K562 treated with DMSO at 1 percent for 24 hours (cell line): ENCODE results near the gene ZNF689. TPM values are rescaled to one million over a fixed set of nuclear protein-coding genes. Genes with fewer than 3 reads are reported as not detected.

Experiments used
- total RNA-seq: library from RNA; unstranded; fragments of 300-600 nt; gene quantifications from 2 replicates; pipeline ENCODE4 v1.2.3, GENCODE V29; 2022; ENCODE audit warnings: low read depth; ENCODE audit not compliant: insufficient read depth

Gene ZNF689
- total RNA-seq, result 12.7 and 15.4 TPM in 2 replicates

GRCh38 chr16:30609926-30610839, at the start of gene ZNF689:
Gene ZNF689, minus strand, starts transcription at chr16:30610389. Its CDS starts 348 bp downstream, at chr16:30610041.

GRCh38 chr16:30657866-30658730, 47.9 kb upstream of the ZNF689 start, which contains the start of gene FBRS:
Gene FBRS, plus strand, starts transcription at chr16:30658431. Its CDS starts 1,088 bp downstream, at chr16:30659519.

DNA sequence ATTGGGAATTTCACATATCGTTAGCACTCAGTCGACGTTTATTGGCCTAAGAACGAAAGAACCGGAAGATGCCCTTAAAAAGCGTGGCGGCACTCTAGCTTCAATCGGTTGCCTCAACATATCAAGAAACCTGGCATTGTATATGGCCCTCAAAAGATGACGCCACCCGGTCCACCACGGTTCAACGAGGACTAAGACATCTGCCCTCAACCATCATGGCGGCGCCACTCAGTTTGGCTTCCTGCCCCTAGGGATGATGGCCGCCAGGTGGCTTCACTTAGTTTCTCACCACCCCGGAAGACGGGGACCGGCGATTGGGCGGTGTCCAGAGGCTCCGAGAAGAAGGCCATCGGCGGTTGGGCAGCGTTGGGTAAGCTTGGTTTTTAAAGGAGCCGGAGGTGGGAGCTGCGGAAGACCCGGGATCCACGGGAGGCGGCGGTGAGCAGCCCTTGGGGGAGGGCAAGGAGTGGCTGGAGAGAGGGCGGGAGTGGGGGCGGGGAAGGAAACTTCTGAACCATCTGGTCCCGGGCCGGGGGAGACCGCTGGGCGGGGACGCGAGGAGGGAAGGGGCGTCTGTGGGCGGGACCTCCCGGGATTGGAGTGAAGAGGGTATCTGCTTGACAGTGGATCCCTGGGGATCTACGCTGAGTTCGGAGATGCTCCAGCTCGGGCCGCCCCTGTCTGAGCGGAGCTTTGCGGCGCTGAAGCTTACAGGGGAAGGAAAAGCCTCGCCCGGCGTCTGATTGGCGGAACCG, 40.4 kb upstream of the ZNF689 start, which contains the start of gene PRR14:
TSS of gene PRR14 (plus strand) at position 592 of the 755 bp plus-strand sequence. CDS start 686 bp downstream, outside the sequence.

GRCh38 chr16:30585400-30586191, 24.6 kb downstream of the ZNF689 start, which contains the start of gene ZNF785:
Gene ZNF785, minus strand, starts transcription at chr16:30585697. Its CDS starts 86 bp downstream, at chr16:30585611.

DNA sequence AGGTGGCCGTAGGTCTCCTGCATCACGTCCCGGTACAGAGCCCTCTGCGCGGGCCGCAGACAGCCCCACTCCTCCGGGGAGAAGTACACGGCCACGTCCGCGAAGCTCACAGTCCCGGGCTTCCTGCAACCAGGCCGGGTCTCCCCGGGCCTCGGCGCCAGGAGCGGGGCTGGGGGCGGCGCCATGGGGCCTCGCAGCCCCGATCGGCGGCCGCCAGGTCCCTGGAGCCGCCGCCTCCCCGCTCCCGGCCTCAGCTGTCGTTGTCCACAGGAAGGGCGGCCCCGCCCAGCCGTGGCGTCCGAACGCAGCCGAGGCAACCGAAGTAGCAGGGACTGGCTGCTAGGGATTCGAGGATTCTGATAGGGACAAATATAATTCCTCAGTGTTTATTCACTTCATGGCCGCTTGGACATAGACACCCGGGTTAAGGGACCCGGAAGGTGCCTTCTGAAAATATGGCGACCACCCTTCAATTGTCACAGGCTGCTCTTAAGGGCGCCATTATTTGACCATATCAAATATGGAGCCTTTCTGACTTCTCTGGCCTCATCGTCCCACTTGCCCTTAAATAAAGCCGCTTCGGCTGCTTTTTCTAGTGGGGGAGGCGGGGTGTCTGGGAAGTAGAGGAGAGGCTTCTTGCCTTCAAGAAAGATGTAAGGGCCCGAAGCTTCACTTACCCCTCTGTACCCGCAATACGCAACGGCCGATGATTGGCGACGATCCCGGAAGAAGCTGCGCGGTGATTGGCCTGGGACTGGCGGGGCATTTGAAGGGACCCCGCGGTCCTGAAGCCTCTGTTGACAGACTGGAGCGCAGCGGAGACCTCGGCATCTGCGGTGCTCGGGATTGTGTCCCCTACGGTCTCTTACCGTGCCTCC, 38.5 kb downstream of the ZNF689 start, which contains the start of gene ZNF688:
TSS of gene ZNF688 (minus strand) at position 270 of the 878 bp plus-strand sequence. CDS start at position 185, 85 bp downstream.

GRCh38 chr16:30557957-30558788, 52.0 kb downstream of the ZNF689 start, which contains the start of gene ZNF764:
Gene ZNF764, minus strand, starts transcription at chr16:30558374. Its CDS starts 192 bp downstream, at chr16:30558182.

Other genes with a start within 250 kb of the ZNF689 start
- 78.2 and 80.1 TPM in 2 replicates for gene TBC1D10B, start 239.9 kb downstream of the ZNF689 start, total RNA-seq
- gene MYL11, start 235.6 kb downstream of the ZNF689 start, total RNA-seq, result 0.90 TPM in 1 of 2 replicates, not detected in the other
- gene SEPTIN1, start 227.8 kb downstream of the ZNF689 start, total RNA-seq, result 2.6 TPM in 2 replicates
- gene ZNF48, start 215.0 kb downstream of the ZNF689 start, total RNA-seq, result 11.8 and 12.2 TPM in 2 replicates
- gene ZNF771, start 202.8 kb downstream of the ZNF689 start, total RNA-seq, result 22.0 and 26.2 TPM in 2 replicates
- gene DCTPP1, start 180.4 kb downstream of the ZNF689 start, total RNA-seq, result 66.8 and 67.1 TPM in 2 replicates
- gene SEPHS2, start 164.5 kb downstream of the ZNF689 start, total RNA-seq, result 88.1 and 90.4 TPM in 2 replicates
- gene ITGAL, start 137.6 kb downstream of the ZNF689 start, total RNA-seq, result not detected in 2 replicates
- 79.0 and 80.1 TPM in 2 replicates for gene ZNF768, start 83.8 kb downstream of the ZNF689 start, total RNA-seq
- gene ZNF747, start 75.5 kb downstream of the ZNF689 start, total RNA-seq, result 4.0 and 5.9 TPM in 2 replicates
- gene ZNF764, start 52.0 kb downstream of the ZNF689 start, total RNA-seq, result 11.6 and 14.7 TPM in 2 replicates
- 11.1 and 12.9 TPM in 2 replicates for gene ZNF688, start 38.7 kb downstream of the ZNF689 start, total RNA-seq
- 4.4 and 5.6 TPM in 2 replicates for gene ZNF785, start 24.7 kb downstream of the ZNF689 start, total RNA-seq
- gene PRR14, start 40.6 kb upstream of the ZNF689 start, total RNA-seq, result 66.5 and 87.0 TPM in 2 replicates
- 64.4 and 71.6 TPM in 2 replicates for gene FBRS, start 48.0 kb upstream of the ZNF689 start, total RNA-seq
- 30.5 and 36.6 TPM in 2 replicates for gene SRCAP, start 88.8 kb upstream of the ZNF689 start, total RNA-seq
- gene PHKG2, start 138.0 kb upstream of the ZNF689 start, total RNA-seq, result 50.6 and 51.7 TPM in 2 replicates
- 12.9 and 15.0 TPM in 2 replicates for gene CFAP119, start 151.7 kb upstream of the ZNF689 start, total RNA-seq
- 95.9 and 110 TPM in 2 replicates for gene RNF40, start 151.9 kb upstream of the ZNF689 start, total RNA-seq
- 16.4 and 17.8 TPM in 2 replicates for gene ZNF629, start 176.8 kb upstream of the ZNF689 start, total RNA-seq